Stimulated activated naive CD4-positive, alpha-beta T cell treated with Interleukin-2 at 50 U/mL for 16 hours (primary cell): Measurements from ENCODE around the gene PSMB10.
A peak's percentile ranks its signal among the peaks of the same experiment; 100 is the strongest.
"Not testable (repeated sequence)": the region's sequence is repeated elsewhere in the genome, so short reads cannot be mapped to it uniquely, and the experiment has no call there.

Experiments
- DNase-seq: peaks from one replicate; lab custom pipeline; 2025; lab: John Stamatoyannopoulos, UW

PSMB10 gene

DNA sequence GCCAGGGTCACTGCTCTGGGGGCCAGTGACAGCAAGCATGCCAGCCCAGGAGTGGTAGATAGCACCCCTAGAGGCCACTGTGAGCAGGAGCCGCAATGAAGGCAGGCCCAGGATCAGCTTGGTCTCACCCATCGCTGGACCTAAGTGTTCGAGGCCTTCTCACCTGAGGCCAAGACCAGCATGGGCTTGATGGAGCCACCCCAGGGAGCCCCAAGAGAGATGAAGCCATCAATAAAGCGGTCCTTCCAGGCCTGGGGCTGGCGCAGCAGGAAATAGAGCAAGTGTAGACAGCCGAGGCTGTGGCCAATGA is 5.5 kb upstream of the PSMB10 start:
- no peak for DNase-seq

DNA sequence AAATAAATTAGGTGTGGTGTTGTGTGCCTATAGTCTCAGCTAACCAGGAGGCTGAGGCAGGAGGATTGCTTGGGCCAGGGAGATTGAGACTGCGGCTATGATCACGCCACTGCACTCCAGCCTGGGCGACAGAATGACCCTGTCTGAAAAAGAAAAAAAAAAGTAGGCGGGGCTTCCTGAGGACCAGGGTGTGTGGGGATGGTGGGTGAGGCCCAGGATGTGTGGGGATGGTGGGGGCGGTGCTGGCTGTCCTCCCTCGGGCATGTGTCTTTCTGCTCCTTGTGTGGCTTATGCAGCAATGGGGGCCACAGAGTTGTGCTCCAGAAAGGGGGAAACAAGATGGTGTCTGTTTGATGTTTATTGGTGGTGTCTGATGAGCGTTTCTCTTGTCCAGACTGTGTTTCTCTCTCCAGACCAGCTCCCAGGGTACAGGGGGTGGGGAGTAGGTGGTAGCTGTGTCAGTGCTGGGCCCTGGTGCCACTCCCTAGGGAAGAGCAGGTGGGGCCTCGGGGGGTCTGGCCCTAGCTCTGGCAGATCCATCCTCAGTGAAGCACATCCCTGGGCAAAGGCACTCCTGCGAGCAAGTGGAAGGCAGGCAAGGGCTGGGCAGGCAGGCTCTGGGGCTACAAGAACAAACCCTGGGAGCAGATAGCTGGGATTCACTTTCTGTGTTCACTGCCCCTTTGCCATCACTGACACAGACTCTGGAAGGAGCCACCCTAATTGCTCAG is 5.0 kb upstream of the PSMB10 start:
- DNase-seq = no peak

DNA sequence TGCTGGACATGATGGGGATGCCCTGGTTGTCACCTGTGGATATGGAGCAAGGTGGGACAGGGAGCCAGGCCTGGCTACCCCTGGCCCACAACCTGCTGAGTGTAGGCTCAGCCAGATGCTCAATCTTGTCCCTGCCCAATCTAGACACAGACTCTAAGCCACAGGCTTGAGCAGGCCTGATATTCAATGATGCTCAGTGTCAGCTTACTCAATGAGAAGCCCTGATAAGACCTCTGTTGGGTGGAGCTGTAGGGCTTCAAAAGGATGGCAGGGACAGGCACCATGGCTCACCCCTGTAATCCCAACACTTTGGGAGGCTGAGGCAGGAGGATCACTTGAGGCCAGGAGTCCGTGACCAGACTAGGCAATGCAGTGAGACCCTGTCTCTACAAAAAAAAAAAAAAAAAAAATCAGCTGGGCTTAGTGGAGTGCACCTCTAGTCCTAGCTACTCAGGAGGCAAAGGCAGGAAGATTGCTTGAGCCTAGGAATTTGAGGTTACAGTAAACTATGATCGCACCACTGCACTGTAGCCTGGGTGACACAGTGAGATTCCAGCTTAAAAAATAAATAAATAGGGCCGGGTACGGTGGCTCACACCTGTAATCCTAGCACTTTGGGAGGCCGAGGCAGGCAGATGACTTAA is 3.9 kb upstream of the PSMB10 start:
- no peak for DNase-seq

DNA sequence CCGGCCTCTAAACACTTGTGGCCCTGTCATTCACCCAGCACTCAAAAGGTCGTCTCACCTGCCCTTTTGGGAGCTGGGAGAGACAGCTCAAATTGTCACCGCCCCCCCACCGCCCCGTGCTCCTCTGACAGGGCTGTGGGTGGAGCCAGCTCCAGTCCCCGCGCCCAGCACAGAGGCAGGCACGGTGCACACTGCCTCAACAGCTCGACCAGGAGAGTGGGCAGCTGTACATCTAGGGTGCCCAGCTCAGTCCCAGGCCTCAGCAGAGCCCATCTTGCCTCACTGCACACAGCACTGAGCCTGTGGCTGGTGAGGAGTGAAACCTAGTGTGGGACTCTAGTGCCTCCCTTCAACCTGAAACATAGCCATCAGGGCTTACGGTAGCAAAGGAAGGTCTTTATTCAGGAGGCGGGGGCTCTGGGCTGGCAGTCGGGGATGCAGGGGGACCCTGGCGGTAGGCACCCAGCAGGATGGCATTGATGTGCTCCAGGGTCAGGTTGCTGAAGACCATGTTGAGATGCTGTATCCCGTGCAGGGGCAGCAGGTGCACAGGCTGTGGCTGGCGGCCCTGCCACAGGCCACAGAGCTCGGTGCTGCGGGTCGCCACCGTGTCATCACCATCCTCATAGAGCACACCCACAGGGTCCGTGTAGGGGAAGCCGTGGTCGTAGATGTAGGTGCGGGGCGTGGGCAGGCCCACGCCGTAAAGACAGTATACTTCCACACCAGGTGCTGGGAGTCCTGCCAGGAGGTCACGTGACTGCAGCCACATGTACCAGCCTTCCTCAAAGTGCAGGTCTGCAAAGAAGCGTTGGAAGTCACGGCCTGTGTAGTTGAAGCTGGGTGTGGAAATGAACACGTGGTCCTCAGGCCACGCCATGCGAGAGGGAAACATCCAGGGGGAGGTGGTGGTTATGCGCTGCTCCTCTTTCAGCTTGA is 3.1 kb upstream of the PSMB10 start:
- peak; percentile 8 for DNase-seq

DNA sequence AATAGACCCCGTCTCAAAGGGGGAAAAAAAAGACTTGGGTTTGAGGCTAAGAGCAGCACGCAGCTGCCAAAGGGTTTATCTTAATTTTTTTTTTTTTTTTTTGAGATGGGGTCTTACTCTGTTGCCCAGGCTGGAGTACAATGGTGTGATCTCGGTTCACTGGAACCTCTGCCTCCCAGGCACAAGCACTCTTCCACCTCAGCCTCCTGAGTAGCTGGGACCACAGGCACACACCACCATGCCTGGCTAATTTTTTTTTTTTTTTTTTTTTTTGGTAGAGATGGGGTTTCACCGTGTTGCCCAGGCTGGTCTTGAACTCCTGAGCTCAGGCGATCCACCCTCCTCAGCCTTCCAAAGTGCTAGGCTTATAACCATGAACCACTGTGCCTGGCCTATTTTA is 1.1 kb upstream of the PSMB10 start:
- DNase-seq = not testable (repeated sequence)

DNA sequence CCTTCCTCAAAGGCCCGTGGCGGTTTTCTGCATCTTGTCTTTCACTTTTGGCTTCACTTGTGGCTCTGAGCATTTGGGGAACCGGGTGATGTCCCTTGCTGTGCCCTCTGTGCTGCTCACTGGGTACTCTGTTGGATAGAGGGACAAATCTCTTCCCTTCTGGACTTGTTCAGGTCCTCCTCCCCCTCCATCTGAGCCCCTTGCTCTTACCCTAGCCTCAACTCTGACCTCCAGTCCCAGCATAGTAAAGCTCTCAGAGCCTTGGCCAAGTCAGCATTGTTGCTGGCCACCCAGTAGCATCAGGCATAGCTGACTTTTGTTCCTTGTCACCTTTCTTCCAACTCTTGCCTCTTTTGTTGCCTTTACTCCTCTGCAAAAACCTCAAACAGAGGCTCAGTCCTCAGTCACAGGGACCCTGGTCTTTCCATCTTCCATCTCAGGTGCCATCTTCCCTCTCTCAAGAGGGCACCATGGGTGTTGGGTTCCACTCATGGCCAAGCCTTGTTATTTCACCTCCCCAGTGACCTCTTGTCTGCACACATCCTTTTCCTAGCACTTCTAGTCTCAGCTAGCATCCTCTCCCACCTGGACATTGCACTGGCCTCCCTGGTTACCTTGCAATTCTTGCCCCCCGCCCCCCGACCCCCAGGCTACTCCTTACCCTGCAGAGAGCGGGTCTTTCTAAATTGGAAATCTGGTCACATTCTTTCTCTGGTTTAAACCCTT is 393 bp upstream of the PSMB10 start:
- peak; percentile 76 for DNase-seq

DNA sequence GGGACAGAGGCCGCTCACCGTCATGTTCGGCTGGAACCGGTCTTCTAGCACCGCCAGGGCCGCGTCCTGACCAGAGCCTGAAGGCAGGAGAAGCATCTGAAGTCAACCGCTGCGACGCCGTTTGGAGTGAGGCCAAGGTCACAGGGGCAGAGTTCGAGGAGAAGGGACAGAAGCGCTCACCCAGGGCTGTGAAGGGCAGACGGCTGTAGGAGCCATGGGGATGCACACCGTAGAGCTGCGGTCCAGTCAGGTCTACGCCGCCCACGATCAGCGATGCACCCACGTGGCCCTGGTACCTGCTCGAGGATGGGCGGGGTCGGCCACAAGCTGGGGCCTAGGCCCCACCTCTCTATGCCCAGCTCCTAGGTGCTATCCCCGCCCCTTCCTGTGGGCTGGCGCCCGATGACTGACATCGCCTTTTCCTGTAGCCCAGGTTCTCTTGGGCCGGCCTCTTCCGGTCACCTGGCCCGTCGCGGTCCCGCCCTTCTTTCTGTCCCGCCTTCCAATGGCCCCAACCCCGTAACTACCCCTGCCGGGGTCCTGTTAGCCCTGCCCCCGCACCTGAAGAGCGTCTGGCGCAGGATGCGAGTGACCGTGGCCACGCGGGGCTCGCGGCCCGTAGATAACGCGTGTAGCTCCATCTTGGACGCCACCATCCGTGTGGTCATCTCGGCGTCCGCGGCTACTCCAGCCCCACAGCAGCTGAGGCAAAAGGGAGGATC is 1.1 kb downstream of the PSMB10 start:
- DNase-seq = peak; percentile 95

DNA sequence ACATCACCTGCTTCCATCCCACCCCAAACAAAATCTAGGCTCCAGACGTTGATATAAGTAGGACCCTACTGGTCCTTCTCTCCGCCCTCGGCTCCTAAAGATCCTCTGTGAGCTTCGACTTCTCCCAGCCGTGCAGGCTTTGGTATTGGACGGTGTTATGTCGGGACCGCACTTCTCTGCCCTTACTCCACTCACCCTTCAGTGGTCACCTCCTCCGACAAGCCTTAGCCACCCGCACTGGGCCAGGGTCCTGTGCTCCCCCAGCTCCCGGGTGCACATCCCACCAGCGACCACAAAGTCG is 1.6 kb downstream of the PSMB10 start:
- no peak for DNase-seq

DNA sequence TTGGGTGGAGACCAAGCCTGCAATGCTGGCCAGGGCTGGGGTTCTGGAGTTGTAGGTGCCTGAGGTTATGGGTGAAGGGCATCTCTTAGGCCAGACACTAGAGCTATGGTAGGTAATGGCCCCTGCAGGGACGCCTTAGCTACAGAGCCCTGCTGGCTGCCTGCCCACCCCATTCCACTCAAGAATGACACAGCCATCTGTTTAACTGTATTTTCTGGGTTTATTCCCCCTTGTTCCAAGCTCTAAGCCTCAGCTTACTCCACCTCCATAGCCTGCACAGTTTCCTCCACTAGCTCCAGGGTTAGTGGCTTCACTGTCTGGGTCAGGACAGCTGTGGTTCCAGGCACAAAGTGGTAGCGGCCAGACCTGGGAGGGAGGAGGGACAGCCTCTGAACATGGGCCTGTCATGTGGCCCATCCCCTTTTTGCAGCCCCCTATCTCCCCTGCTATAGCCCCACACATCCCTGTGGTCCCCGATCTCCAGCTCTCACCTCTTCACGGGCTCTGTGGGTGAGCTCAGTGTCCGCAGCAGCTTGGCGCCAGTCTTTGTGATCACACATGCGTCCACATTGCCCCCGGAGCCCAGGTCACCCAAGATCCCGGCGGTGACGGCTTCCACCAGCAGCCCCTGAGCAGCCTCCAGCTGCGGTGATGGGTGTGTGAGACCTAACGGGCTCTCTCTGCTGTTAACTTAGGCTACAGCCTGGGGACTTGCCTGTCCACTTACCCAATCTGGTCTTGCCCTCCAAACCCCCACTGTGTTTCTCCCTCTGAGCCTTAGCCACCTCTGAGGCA is 2.1 kb downstream of the PSMB10 start:
- no peak for DNase-seq

DNA sequence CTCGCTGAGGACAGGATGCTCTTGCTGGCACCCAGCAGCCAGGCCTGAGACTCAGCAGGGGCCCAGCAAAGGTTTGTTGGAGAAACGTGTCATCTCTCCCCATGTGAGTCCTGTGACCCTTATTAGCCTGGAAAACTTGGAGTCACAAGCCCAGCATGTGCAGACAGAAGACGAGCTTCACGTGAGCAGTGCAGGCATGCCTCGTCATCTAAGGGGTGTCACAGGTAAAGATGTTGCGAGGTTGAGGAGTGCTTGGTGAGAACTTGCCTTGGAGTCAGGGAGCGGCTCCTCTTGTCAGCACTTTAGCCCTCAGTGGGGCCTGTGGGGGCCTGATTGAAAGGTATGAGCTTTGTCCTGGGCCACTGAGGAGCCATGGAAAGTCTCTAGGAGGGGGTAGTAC is 2.8 kb downstream of the PSMB10 start:
- DNase-seq = no peak

DNA sequence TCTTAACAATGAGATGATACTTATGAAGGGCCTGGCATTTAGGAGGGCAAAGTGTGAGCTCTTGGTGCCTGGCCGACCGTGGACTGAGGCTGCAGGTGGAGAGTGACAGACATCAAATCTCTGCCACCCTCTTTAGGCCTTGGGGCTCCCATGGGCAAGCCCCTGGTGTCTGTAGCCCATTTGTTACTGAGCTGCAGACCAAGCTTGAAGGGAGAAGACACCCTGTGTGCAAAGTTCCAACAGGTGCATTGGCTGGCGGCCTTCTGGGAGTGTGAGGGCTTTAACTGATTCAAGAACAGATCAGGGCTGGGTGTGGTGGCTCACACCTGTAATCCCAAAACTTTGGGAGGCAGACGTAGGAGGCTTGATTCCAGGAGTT is 4.2 kb downstream of the PSMB10 start:
- DNase-seq = no peak

DNA sequence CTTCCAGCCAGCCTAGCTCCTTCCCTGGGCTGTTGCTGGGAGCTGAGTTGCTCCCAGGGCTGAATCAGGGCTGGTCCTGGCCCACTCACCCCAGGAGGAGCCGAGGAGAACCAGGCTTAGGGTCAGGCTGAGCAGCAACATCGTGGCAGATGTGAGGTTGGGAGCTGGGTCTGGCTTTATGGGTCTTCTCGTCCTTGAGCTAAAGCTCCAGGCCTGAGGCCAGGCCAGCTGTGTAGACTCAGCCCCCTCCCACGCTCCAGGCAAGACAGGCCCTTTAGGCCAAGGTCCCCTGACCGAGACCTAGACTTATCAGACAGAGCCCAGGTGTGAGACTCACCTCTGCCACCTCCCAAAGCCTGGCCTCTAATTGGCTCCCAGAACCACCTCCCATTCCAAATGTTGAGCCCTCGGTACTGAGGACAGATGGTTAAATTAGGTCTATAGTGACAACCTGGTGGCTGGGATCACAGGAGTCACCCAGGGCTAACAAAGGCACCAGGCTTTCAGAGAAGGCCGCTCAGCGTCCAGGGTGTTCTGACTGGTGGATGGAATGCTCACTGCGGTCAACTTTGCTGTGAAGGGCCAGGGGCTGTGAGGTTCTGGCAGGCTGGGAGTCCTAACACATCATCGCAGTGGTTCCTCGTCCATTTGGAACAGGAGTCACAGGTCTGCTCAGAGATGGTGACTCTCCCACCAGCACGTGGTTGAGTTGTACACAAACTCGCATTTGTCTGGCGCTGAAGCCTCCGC is 4.8 kb downstream of the PSMB10 start, which contains the start of gene CTRL:
CTRL (minus strand) TSS at position 151 of the 750 bp plus-strand sequence; CDS start at position 141, 10 bp downstream.
- DNase-seq = peak; percentile 4

DNA sequence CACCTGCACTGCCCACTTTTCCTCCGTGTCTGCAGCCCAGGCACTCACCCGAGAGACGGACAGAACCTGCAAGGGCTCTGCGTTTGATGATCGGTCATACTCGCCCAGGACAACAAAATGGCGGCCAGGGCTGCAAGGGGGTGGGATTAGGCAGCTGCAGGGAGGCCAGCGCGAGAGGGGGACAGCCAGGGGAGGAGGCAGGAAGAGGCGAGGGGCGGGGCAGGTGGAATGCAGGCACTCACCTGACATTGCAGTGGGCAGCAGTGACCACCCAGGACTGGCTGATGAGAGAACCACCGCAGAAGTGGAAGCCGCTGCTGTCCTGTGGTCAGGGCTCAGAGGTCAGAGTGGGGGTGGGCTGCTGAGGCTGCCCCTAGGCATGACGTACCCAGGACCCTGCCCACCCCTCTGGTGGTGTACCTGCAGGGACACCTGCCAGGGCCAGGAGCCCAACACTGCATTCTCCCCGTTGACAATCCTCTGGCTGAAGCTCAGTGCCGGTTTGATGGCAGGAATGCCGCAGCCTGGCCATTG is 5.9 kb downstream of the PSMB10 start:
- DNase-seq = no peak

DNA sequence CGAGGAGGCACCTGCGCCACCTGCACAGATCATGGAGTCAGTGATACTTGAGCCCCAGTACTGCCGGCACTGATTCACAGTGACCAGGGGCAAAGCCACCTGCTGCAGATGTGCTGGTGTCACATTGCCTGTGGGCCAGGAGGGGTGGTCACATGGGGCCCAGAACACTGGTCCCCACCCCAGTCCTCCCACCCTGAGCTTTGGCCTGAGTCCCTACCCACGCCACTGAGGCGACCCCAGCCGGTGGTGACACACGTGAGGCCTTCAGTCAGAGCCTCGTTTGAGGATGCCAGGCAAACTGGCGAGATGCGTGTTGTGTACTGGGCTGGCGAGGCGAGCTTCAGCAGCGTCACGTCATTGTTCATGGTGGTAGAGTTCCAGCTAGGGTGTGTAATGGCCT is 6.5 kb downstream of the PSMB10 start:
- DNase-seq = no peak

DNA sequence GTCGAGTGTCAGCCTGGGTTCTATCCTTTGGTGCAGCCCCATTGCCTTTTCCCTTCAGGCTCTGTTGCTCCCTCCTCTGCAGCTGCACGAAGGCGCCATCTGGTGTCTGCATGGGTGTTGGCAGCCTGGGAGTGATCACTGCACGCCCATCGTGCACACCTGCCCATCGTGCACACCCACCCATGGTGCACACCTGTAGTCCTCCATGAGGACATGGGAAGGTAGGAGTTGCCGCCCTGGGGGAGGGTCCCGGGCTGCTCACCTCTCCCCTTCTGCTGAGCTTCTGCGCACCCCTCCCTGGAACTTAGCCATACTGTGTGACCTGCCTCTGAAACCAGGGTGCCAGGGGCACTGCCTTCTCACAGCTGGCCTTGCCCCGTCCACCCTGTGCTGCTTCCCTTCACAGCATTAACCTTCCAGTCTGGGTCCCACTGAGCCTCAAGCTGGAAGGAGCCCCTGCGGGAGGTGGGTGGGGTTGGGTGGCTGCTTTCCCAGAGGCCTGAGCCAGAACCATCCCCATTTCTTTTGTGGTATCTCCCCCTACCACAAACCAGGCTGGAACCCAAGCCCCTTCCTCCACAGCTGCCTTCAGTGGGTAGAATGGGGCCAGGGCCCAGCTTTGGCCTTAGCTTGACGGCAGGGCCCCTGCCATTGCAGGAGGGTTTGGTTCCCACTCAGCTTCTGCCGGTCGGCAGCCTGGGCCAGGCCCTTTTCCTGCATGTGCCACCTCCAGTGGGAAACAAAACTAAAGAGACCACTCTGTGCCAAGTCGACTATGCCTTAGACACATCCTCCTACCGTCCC is 7.9 kb downstream of the PSMB10 start:
- DNase-seq = peak; percentile 66

DNA sequence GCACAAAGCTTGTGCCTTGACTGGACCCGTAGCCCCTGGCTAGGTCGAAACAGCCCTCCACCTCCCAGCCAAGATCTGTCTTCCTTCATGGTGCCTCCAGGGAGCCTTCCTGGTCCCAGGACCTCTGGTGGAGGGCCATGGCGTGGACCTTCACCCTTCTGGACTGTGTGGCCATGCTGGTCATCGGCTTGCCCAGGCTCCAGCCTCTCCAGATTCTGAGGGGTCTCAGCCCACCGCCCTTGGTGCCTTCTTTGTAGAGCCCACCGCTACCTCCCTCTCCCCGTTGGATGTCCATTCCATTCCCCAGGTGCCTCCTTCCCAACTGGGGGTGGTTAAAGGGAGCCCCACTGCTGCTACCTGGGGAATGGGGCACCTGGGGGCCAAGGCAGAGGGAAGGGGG is 8.5 kb downstream of the PSMB10 start:
- no peak for DNase-seq

DNA sequence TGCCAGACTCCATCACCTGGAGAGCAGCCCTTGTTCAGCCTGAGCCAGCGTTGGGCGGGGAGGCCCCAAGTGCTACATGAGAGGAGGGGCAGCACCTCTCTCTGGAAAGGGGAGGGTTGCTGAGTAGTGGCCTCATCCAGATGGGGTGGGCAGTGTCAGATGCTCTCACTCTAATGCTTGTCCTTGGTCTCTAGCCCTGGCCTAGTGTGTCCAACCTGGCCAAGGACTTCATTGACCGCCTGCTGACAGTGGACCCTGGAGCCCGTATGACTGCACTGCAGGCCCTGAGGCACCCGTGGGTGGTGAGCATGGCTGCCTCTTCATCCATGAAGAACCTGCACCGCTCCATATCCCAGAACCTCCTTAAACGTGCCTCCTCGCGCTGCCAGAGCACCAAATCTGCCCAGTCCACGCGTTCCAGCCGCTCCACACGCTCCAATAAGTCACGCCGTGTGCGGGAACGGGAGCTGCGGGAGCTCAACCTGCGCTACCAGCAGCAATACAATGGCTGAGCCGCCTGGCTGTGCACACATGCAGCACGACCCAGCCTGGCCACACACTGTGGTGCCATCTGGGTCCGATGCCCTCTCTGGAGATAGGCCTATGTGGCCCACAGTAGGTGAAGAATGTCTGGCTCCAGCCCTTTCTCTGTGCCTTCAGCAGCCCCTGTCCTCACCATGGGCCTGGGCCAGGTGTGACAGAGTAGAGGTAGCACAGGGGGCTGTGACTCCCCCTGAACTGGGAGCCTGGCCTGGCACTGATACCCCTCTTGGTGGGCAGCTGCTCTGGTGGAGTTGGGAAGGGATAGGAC is 9.3 kb downstream of the PSMB10 start:
- DNase-seq = no peak

DNA sequence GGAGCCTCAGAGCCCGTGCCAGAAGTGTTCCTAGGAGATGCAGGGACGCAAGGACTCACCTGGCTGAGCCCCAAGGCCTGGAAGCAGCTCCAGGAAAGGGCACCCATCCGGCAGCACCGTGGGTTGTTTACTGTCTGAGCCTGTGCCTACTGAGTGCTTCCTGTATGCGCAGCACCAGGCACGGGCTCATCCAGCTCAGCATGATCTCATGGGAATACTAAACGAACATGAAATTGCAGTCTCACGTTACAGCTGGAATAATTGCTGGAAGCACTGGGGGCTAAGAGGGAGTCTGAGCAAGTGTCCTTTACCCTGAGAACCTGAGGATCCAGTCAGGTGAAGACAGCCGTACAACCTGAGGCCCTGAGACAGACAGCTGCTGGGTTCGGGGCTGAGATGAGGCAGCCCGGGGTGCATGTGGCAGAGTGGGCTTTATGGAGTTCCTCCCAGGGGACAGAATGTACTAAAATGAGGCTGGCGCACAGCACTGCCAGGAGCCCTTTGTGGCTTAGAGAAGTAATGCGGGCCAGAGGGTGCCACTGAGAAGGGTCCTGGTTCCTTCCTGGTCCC is 10.4 kb downstream of the PSMB10 start:
- DNase-seq = no peak
